NCI-H510A (cell line): ENCODE data around the gene L3MBTL1.

Experiments
- DNase-seq: peaks from one replicate; lab custom pipeline; 2025; lab: John Stamatoyannopoulos, UW

The L3MBTL1 gene

DNA sequence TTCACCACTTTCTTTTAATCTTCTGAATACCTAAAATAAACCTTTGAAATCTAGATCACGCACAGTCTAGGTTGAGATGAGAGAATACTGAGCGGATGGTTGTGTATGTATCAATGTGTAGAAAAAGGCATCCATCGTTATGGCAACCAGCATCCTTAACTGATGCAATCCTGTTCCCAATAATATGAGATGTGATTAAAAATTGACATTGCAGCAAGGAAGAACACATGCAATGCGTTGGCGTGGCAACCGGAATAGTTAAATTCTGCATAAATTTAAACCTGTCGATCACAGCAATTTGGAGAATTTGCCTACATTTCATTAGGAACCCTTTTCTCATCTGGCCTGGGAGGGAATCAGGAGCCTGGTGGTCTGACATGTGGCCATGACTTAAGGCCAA, 1.3 kb upstream of the L3MBTL1 start:
- no peak for DNase-seq

DNA sequence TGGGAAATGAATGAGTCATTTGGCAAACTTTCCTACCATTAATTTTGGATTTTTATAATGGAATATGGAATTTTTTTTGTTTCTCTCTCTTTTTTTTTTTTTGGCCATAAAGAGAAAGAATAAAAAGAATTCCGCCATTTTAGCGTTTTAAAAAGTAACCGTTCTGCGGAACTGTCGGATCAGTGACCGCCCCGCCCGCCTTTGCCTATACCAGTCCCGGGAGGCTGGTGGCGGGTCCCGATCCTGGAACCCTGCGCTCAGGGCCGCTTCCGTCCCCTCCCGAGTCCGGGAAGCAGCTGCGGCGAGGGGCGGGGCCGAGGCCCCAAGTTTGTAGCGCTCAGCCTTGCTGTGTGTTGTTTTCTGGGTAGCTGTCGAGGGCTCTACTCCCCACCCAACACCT, 609 bp downstream of the L3MBTL1 start:
- DNase-seq: no peak

GRCh38 chr20:43508604-43509040, 1.1 kb downstream of the L3MBTL1 start:
- peak; percentile 36 for DNase-seq

DNA sequence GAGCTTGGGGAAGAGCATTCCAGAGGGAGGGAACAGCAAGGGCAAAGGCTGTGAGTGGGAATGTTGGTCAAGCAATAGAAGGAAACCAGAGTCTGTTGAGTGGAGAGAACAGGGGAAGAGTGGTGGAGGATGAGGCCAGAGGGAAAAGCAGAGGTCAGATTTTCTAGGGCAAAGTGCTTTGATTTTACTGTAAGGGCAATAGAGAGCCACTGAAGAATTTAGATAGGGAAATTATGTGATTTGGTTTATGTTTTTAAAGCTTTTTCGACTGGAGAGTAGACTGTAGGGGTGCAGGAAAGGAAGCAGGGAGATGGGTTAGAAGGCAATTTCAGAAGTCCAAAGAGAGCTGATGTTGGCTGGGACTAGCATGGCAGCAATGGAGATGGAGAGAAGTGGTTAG, 4.4 kb downstream of the L3MBTL1 start:
- DNase-seq: no peak

DNA sequence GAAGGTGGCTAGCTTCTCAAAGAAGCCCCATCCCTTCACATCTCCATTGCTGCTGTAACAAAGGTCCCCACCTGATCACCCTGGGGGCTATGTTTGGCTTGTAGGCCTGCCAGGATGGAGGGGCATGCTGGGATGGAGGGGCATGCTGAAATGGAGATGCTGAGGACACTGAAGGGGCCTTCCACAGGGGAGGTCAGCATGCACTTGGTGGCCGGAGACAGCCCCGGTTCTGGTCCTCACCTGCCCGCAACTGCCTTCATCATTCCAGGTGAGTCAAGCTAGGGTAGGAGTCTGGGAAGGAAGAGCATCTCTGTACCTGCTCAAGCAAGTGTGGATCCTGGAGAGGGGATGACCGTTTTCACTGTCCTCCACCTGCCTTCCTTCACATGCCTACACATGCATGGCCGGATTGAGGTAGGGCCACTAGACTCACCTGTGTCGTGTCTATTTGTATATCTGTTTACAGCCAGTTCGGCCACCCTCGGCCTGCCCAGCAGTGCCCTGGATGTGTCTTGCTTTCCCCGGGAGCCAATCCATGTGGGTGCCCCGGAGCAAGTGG, 6.0 kb downstream of the L3MBTL1 start:
- no peak for DNase-seq

DNA sequence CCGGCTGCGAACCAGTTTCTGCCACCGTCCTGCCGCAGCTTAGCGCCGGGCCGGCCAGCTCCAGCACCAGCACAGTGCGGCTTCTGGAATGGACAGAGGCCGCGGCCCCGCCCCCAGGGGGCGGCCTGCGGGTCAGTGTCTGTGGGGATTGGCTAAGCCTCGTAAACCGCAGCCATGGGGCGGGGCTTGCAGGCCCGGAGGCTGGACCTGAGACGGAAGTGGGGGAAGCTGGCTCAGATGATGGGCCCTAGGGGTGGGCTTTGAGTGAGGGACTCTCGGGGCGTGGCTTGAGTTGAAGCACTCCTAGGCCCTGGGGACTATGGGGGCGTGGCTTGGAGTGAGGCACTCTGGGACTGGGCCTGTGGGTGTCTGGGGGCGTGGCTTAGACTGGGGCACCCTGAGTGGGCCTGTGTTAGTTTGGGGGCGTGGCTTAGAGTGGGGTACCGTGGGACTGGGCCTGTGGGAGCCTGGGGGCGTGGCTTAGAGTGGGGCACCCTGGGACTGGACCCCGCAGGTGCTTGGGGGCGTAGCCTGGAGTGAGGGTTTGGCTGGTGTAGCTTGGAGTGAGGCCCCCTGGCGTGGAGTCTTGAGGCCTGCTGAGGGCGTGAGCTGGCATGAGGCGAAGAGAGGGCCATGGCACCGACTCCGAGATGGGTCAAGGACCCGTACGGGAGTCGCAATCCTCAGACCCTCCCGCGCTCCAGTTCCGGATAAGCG, 6.6 kb downstream of the L3MBTL1 start:
- DNase-seq: peak; percentile 96

GRCh38 chr20:43514648-43514999, 7.1 kb downstream of the L3MBTL1 start:
- no peak for DNase-seq

DNA sequence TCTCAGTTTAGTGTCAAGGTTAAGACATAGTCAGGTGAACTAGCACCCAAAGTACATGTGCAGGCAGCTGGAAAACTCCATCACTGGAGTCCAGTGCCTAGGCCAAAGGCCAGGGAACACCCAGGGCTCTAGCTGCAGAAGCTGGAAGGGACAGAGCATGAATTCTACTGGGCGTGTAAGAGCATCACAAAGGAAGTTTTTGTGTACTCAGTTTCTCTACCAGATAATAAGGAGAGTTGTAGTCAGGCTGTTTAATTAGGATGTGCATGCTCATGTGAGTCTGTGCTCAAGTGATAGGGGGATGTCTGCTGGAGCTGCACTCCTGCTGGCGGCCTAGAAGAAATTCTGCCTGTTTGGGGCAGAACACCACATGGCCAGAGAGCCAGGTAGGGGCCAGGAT, 8.1 kb downstream of the L3MBTL1 start:
- DNase-seq: no peak

- DNase-seq: no peak
Observed at GRCh38 chr20:43516251-43516824, 8.8 kb downstream of the L3MBTL1 start.

DNA sequence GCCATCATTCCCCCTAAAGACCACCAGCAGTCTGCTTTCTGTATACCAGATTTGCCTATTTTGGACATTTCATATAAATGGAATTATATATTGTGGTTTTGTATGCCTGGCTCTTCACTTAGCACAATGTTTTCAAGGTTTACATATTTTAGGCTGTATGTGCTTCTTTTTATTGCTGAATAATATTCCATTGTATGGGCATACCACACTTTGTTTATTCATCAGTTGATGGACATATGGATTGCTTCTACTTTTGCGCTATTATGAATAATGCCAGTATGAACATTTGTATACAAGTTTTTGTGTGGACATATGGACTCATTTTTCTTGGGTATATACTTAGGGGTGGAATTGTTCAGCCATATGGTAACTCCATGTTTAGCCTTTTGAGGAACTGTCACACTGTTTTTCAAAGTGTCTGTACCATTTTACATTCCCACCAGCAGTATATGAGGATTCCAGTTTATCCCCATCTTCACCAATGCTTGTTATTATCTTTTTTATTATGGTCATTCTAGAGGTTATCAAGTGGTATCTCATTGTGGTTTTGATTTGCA, 12.7 kb downstream of the L3MBTL1 start:
- no peak for DNase-seq

DNA sequence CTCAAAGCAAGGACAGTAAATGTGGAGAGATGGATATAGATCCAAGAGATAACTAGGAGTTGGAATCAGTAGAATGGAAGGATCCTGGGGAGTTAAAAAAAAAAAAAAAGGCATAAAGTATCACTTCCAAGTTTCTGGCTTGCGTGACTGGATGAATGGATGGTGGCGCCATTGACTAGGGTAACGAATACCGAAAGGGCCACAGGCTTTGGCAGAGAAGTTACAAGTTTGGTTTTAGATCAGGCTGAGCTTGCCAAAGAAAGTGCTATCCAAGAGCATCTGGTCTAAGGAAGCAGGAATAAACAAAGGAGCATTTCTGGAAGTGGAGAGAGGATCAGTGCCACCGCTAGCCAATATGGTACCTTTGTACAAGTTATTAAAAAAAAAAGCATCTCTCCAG, 17.5 kb downstream of the L3MBTL1 start:
- no peak for DNase-seq

- no peak for DNase-seq
Observed at GRCh38 chr20:43528258-43528875, 20.9 kb downstream of the L3MBTL1 start.

- no peak for DNase-seq
Observed at GRCh38 chr20:43529051-43529450, 21.6 kb downstream of the L3MBTL1 start.

- DNase-seq: no peak
Observed at GRCh38 chr20:43529457-43530153, 22.1 kb downstream of the L3MBTL1 start.

DNA sequence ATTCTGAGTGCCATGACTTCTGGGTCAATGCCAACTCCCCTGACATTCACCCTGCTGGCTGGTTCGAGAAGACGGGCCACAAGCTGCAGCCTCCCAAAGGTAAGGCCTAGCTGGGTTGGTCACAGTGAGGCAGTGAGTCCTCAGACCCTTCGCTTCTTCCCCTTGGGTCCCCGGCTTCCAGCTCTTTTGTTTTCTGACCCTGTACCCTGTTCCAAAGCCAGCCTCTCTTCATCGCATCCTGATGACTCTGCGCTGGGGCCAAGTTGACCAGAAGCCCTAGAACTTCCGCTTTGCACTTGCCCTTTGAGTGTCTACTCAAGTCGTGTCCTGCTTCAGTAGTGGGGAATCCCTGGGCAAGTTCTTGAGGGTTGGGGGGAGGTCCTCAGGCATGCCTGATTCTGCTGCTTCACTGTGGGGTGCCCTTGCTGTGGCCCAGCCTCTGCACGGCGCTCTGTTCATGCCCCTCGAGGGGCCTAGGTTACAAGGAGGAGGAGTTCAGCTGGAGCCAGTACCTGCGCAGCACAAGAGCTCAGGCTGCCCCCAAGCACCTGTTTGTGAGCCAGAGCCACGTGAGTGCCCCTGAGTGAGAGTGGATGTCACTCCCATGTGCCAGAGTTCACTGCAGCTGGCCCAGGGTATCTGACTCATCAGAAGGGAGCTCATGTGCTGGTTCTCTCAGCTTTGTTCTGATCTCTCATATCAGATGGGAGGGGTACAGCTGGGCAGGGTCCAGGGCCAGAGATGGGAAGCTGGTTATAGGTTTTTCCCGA, 23.0 kb downstream of the L3MBTL1 start:
- DNase-seq: no peak

DNA sequence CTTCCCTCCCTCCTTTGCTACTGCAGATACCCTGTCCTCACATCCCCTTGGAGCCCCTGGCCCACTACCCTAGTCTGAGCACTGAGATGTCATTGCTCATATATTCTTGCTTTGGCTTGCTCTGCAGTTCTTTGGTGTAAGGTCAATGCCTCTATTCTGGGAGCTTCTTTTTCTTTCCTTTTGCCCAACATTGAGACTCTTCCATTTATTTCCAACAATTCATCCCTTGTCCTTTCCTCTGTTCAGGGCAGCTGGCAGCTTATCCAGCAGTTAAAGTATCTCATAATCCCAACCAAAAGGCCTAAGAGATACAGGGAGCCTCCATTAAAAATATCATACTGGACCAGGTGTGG, 23.6 kb downstream of the L3MBTL1 start:
- DNase-seq: no peak

- DNase-seq: no peak
Observed at GRCh38 chr20:43532416-43533055, 25.0 kb downstream of the L3MBTL1 start.

DNA sequence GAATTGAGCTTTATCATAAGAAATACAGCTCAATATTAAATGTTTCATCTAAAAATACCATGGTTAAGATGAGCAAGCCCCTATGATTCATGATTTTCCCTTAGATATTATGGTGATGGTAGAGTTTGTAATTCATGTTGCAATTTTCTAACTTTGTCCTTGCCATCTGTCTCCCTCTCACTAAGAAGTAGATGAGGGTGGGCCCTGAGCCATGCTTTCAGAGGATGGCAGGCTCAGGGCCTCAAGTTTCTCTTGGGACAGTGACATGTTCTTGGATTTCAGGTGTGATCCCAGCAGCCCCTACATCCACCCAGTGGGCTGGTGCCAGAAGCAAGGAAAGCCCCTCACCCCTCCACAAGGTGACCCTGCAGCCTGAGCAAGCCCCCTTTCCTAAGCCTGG, 25.6 kb downstream of the L3MBTL1 start:
- DNase-seq: no peak

DNA sequence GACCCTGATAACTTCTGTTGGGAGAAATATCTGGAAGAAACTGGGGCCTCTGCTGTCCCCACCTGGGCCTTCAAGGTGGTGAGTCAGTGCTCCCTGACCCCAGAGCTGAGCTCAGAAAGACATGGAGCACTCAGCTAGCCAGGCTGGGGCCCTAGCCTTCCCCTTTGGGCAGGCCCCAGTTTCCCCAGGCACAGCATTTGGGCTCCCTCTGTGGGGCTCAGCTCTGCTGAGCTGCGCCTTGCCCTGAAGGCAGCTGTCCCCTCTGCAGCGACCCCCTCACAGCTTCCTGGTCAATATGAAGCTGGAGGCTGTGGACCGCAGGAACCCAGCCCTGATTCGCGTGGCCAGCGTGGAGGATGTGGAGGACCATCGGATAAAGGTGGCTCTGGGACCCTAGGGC, 26.5 kb downstream of the L3MBTL1 start:
- DNase-seq: no peak

DNA sequence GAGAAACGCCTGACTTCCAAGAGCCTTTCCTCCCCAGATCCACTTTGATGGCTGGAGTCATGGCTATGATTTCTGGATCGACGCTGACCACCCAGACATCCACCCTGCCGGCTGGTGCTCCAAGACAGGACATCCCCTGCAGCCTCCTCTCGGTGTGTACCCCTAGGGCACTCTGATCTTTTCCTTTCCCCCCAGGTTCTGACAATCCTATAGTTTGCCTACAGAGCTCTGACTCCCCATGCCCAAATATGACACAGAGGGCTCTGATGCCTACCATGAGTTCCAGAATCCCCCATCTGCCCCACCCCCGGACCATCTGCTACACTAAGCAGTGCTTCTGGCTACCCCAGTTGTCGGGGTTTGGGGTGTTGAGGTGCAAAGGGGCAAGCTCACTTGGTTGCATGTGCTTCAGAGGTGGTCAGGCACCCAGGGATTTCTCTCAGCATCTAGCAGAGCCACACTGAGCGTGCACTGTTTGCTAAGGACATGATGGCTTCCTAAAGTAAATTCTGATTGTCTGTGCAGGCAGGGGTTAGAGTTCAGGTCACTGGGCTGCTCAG, 27.4 kb downstream of the L3MBTL1 start:
- no peak for DNase-seq
